Measurements from ENCODE around the gene KPNB1.
"Not testable (repeated sequence)": the region's sequence is repeated elsewhere in the genome, so short reads cannot be mapped to it uniquely, and the experiment has no call there.

KPNB1 gene

GRCh38 chr17:47676510-47677165 is 26.9 kb downstream of the KPNB1 start:
- no peak for DNase-seq (ENCODE audit: low read depth, low spot score)

GRCh38 chr17:47678196-47678595 is 28.5 kb downstream of the KPNB1 start:
- DNase-seq (ENCODE audit: low read depth, low spot score): no peak

DNA sequence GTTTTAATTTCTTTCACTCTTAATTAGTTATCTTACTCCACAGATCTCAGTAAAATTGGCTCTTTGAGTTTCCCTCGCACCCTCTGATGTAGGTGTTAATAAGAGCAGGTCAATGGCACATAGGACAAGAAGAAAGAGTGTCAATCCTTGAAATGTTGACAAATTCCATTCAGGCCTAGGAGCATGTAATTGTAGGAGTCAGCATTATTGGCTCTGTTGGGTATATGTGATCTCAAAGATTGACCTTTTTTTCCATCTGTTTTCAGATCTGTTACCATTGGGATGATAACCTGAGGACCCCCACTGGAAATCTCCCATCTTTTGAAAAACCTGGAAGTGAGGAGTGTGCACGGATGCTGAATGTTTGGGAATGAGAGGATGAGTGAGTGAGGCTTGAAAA is 32.4 kb downstream of the KPNB1 start:
- no peak for DNase-seq (ENCODE audit: low read depth, low spot score)

DNA sequence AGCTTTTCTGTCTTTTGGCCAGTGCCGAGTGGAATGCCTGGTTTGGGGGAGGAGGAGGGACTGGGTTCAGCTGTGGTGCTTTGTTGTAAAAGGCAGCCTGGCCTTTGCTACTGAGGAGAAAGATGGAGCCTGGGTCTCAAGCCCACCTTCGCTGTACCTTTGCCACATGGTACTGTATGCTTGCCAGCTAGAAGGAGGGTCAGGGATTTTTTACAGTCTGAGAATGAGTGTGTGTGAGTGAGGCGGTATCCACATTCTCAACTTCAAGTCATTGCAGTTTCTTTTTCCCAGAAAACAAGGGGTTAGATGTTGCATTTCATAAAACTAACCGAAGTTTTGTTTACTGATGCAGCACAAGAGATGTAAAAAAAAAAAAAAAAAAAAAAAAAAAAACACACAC is 33.0 kb downstream of the KPNB1 start:
- DNase-seq (ENCODE audit: low read depth, low spot score): not testable (repeated sequence)

- DNase-seq (ENCODE audit: low read depth, low spot score): no peak
These were observed 34.3 kb downstream of the KPNB1 start for GRCh38 chr17:47684025-47684424.

DNA sequence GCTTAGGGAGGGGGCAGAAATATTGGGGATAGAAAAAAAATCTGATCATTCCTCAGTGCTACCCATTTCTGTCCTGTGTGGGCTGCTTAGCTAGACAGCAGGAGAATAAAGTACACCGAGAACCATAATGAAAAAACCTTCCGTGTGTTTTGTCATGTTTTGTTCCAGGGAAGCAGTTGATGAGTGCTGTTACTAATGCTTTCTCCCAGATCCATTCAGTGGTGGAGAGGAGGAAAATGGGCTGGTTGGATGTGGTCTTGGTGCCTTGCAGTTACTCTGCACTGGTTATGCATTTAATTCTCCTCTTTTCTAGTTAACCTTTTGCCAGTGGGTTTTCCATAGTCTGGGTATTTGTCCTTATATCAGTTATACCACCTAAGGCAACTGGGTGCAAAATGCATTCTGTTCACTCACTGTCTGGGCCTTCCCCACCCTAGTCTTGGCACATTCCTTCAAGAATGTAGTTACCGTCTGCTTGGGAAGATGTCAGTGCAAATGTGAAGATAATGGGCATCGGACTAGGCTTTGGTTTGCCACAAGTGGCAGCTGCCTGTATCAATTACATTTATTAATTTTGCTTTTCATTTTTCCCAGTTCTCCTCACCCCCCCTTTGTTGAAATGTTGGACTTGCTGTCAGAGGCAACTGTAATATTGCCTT is 34.9 kb downstream of the KPNB1 start:
- no peak for DNase-seq (ENCODE audit: low read depth, low spot score)

DNA sequence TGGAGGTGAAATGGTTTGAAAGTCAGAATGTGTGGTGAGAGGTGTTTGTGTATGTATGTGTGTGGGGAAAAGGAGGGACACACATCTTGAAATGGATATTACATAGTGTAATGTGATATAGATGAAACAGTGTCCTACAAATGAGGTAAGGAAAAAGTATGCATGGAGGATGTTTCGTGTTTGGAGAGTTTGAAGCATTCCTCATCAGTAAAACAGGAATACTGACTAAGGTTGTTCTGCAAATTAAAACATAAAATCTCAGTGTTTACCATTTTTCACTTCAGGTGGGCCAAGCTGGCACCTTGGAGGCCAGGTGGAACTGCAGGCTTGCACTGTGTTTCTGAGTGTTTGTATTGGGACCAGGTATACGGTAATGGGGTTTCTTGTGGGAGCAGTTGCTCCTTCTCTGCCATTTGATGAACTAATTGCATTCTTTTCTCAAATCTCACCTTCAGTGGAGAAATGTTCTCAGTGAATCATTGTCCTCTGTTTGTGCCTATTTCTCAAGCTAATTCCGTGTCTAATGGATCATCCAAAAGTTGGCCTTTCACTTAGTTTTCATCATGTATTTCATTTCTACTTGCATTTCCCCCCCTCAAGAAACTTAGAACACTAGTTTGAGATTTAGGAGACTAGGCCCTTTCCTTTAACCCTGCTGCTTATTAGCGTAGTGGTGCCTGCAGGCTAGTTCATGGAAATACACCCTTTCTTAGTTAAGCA is 36.0 kb downstream of the KPNB1 start:
- DNase-seq (ENCODE audit: low read depth, low spot score): no peak

DNA sequence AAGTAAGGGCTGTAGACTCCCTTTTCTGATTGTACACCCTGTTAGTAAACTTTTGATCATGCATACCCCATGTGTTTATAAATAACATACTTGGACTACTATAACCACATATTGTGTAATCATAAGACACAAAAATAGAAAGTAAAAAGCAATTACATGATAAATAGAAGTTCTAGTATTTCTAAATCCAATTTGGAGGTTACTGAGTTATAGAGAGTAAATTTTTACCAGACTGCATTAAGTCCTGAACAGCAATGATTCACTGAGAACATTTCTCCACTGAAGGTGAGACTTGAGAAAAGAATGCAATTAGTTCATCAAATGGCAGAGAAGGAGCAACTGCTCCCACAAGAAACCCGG is 36.5 kb downstream of the KPNB1 start:
- DNase-seq (ENCODE audit: low read depth, low spot score): no peak

GRCh38 chr17:47686664-47687327 is 37.1 kb downstream of the KPNB1 start:
- no peak for DNase-seq (ENCODE audit: low read depth, low spot score)

- no peak for DNase-seq (ENCODE audit: low read depth, low spot score)
These were observed 37.6 kb downstream of the KPNB1 start for GRCh38 chr17:47687328-47687690.

DNA sequence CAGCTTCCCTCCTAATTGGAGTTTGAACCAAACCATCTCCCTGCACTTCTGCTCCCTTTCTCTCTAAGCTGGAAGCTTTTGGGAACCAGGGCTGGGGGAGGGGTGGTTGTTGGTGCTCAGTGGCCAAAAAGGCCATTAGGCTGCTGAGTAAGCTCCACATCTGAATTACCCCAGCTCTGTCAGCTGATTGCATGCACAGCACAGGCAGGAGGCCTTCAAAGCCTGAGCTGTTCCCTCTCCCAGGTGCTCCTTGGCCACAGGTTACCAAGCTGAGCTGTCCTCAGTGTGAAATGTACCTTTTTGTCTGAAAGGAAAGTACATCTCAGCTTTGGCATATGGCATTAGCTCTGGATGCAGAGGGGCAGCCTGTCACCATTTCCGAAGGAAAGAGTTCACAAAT is 38.0 kb downstream of the KPNB1 start:
- no peak for DNase-seq (ENCODE audit: low read depth, low spot score)

- no peak for DNase-seq (ENCODE audit: low read depth, low spot score)
These were observed 40.4 kb downstream of the KPNB1 start for GRCh38 chr17:47690121-47690520.

DNA sequence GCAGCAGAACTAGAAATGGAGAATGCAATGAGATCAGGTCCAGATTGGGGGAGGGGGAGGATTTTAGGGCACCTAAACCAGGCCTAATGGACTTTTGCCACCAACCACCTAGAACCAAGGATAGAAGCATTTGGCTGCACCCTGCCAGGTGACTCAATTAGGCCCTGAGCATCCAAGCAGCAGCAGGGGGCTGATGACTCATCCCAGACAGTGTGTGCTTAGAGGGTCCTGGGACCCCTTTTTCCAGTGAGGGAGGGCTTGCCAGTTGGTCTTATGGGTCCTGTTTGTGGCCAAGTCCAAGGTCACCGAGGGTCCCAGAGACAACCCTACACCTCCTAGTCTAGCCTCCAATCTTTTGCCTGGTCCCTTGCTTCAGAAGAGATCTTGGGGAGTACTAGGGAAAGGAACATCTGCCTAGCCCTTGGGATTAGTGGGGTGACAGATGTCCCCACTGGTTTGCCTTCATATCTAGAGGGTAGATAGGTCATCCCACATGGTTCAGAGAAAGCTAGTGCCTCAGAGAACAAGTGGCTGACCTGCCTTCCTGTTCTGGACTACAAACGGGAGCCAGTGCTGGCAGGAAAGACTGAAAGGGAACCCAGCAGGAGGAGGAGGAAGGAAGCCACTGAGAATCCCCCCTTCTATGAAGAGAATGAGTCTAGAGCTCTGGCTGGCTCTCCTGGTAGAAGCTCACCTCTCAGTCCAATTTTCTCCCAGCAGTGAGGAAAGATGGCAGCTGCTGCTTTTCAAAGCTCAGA is 42.6 kb downstream of the KPNB1 start:
- DNase-seq (ENCODE audit: low read depth, low spot score): no peak

DNA sequence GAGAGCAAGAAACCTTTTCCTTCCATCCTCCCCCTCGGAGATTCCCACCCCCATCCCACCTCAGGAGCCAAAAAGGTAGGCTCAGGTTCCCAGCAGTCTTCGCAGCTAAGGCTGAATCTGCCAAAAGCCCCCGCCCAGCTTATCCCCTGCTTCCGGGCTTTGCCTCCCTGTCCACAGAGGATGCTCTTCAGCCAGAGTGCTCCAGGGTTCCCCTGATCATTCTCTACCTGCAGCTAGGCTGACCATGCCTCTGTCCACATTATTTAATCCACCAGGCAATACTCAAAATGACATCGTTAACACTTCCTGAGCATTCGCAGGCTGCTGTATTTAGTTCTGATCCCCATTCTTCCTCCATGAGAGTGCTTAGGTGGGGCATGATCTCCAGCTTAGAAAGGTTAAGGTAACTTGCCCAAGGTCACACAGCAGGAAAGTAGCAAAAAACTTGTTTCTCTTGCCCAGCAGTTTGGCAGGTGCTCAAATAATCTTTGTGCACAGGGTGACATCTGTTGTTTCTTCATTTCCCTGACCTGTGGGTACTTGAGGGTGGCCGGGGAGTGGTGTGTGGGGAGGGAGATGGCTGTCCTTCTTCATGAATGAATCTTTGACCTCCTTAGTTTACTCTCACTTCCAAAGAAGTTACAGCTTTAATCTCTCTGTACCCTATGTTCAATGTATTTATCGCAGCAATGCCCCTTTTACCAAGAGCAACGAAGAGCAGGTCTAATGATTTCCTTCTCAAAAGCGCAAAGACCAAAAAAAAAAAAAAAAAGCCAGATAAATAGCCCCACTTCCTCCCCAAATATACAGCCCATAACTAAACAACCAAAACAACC is 43.4 kb downstream of the KPNB1 start:
- DNase-seq (ENCODE audit: low read depth, low spot score): no peak

- peak; percentile 43 for DNase-seq (ENCODE audit: low read depth, low spot score)
These were observed 44.2 kb downstream of the KPNB1 start, which contains the start of gene TBKBP1 for GRCh38 chr17:47693731-47694580. TSS of gene TBKBP1 (plus strand) at chr17:47694161. CDS start at chr17:47696113, 1,952 bp downstream.

GRCh38 chr17:47694581-47695428 is 45.1 kb downstream of the KPNB1 start:
- peak; percentile 47 for DNase-seq (ENCODE audit: low read depth, low spot score)

DNA sequence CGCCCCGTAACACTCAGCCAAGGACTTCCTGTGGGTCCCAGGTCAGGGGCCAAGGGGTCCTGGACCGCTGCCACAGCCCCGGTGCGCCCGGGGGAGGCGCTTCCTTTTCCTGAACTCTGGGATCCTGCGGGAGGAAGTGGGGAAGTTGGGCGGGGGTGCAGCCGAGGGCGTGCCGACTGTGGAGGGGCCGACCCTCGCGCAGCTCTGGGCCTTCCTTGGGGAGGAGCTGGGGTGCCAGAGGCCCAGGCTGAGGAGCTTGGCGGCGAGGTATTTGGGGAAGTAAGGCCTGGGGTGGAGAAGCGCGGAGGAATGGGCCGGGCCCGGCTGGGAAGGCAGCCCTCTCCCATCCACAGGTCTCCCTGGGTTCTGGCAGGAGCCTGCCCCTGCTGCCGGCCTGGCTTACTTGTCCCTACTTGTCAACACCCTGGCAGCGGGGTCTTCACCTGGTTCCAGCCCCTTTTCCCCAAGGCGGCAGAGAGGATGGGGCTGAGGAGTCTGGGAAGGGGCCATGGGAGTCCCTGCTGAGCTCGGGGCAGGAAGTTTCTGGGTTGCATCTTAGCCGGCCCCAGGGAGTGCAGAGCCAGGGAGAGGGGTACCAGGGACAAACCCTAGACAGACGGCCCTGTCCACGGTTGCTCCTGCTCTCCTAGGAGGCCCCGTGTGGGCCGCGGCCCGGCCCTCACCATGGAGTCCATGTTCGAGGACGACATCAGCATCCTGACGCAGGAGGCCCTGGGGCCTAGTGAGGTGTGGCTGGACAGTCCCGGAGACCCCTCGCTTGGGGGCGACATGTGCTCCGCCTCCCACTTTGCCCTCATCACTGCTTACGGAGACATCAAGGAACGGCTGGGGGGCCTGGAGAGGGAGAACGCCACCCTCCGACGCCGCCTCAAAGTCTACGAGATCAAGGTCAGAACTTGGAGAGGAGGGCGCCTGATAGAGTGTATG is 46.0 kb downstream of the KPNB1 start:
- no peak for DNase-seq (ENCODE audit: low read depth, low spot score)

Measured in activated naive CD8-positive, alpha-beta T cell treated with anti-CD3 and anti-CD28 coated beads, Interleukin-2, amount 50 U/mL, for 16 hours (primary cell).